IPS-18a (cell line): ENCODE results near the gene CACNA2D1.

Experiments used
- H3K27ac ChIP-seq: one replicate; pipeline ENCODE4 v1.5.1; 2013; ENCODE audit warnings: low read length
- H3K27me3 ChIP-seq: one replicate; pipeline ENCODE4 v1.6.1; 2013; ENCODE audit warnings: mild to moderate bottlenecking, low read length; ENCODE audit not compliant: control insufficient read depth, insufficient read depth
- H3K36me3 ChIP-seq: one replicate; pipeline ENCODE4 v1.6.1; 2013; ENCODE audit warnings: low read depth, low read length; ENCODE audit not compliant: control insufficient read depth
- H3K4me1 ChIP-seq: one replicate; pipeline ENCODE4 v1.6.1; 2013; ENCODE audit warnings: low read depth, low read length; ENCODE audit not compliant: control insufficient read depth
- H3K4me3 ChIP-seq: one replicate; pipeline ENCODE4 v1.5.1; 2013; ENCODE audit warnings: low read length
- H3K9ac ChIP-seq: one replicate; pipeline ENCODE4 v1.6.1; 2013; ENCODE audit warnings: mild to moderate bottlenecking, low read length, moderate library complexity
- H3K9me3 ChIP-seq: one replicate; pipeline ENCODE4 v1.6.1; 2013; ENCODE audit warnings: low read depth, low read length; ENCODE audit not compliant: control insufficient read depth

Gene CACNA2D1

DNA sequence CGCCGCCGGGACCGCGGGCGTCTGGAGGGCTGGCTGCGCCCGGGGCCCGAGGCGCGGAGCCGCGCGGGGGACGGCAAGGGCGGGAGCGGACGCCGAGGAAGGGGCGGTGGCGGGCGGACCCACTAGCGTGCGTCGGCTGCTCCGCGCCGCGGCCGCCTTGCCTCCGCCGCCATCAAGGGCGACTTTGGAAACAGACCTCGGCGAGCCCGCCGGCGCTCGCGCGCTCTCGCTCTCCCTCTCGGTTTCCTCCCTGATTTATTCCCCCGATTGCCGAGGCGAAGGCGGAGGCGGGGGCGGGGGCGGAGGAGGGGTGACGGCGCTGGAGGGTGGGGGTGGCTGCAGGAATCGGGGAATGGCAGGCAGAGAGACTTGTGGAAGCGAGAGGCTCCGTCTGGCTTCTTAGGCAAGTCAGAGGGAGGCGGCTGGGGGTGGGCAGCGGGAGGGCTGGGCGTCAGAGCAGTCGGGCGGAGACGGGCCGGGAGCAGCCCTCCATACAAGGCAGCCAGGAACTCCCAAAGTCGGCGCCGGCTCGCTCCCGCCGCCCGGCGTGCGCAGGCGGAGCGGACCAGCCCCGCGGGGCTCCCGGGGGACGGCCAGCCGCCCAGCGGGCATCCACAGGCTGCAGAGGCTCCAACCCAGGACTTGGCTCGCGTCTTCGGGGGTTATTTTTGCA lies at the start of gene CACNA2D1:
TSS of gene CACNA2D1 (minus strand) at position 231 of the 673 bp plus-strand sequence.
- peak within 1 kb of the TSS; percentile 4 for H3K27ac ChIP-seq
- H3K4me1 ChIP-seq = peaks cover 42% of the 10 kb centered on the region
- peaks cover 28% of the 10 kb centered on the region for H3K27me3 ChIP-seq
- H3K9ac ChIP-seq = peak within 1 kb of the TSS; percentile 86
- peak within 1 kb of the TSS; percentile 89 for H3K4me3 ChIP-seq
- no peaks in the 10 kb centered on the region for H3K36me3 ChIP-seq
- no peaks in the 10 kb centered on the region for H3K9me3 ChIP-seq

DNA sequence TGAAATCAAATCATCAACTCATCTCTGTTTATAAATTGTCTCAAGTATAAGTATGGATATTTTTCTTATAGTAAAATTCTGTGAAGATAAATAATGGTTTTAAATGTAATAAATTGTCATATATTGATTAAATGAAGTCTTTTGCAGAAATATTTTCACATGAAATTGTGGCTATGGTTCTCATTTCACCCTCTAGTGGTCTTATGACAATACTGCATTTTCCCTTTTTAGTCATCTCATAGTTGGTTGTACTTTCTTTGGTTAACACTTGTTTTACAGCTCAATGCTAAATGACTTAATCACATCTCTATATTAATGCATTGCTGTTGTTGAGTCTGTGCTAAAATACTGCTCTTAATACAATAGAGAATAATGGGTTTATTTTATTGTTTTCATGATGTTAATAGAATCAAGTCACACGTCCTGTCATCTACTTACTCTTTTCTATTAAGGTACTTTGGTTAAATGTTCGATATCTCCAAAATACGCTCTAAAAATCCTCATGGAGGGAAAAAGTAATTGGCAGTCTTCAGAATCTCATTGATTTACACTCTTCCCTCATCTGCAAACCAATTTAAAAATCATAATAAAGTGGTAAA lies 38.0 kb upstream of the CACNA2D1 start:
- H3K27me3 ChIP-seq = no peaks in the 10 kb centered on the region
- no peak overlapping the region for H3K27ac ChIP-seq
- H3K4me3 ChIP-seq = no peak overlapping the region
- H3K9ac ChIP-seq = no peak overlapping the region
- no peaks in the 10 kb centered on the region for H3K9me3 ChIP-seq
- H3K4me1 ChIP-seq = no peaks in the 10 kb centered on the region
- no peaks in the 10 kb centered on the region for H3K36me3 ChIP-seq

DNA sequence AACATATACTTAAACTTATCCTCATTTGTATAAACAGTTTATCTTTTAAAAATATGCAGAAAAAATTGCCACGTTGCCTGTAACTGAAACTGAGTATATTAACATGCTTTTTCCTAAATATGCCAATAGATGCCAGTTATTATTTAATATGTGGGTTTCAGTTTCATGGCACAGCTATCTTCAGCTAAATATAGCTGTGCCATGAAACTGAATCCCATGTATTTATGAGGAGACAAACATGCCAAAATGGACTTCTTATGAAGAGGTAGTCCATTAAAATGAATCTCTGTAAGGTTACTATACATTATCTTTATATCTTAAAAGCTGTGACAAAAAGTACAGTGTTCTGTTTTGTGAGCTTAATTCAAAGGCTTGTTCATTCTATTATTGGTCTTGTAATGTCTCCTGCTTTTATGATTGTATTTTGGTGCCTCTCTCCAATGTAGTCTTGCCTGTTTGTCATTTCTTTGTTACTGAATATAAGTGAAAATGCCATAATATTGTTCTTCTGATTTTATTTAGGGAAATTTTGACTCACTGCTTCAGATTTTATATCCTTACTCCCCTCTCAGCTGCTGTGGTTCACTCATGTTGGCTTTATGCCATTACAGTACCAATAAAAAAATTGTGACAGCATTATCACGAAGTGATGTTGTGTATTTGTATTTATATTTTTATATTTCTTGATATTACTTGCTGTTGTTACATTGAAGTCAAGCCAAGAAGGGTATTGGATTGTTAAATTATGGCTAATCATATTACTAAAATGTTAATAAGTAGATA lies 34.3 kb upstream of the CACNA2D1 start:
- no peaks in the 10 kb centered on the region for H3K4me1 ChIP-seq
- no peaks in the 10 kb centered on the region for H3K27me3 ChIP-seq
- no peak overlapping the region for H3K4me3 ChIP-seq
- H3K27ac ChIP-seq = no peak overlapping the region
- H3K36me3 ChIP-seq = no peaks in the 10 kb centered on the region
- no peak overlapping the region for H3K9ac ChIP-seq
- no peaks in the 10 kb centered on the region for H3K9me3 ChIP-seq

DNA sequence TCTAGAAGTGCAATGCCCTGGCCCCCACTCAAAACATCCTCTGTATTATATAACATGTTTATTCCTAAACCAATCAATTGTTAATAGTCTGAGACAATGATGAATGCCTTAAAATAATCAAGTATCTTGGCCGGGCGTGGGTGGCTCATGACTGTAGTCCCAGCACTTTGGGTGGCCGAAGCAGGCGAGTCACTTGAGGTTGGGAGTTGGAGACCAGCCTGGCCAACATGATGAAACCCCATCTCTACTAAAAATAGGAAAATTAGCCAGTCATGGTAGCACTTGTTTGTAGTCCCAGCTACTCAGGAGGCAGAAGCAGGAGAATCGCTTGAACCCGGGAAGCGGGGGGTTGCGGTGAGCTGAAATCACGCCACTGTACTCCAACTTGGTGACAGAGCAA lies 29.4 kb upstream of the CACNA2D1 start:
- Histone ChIP-seq H3K27me3 (no peaks in the 10 kb centered on the region), H3K4me1 (peaks cover 17% of the 10 kb centered on the region), H3K9ac (no peak overlapping the region), H3K27ac (no peak overlapping the region), H3K36me3 (no peaks in the 10 kb centered on the region), H3K9me3 (no peaks in the 10 kb centered on the region), H3K4me3 (no peak overlapping the region)

DNA sequence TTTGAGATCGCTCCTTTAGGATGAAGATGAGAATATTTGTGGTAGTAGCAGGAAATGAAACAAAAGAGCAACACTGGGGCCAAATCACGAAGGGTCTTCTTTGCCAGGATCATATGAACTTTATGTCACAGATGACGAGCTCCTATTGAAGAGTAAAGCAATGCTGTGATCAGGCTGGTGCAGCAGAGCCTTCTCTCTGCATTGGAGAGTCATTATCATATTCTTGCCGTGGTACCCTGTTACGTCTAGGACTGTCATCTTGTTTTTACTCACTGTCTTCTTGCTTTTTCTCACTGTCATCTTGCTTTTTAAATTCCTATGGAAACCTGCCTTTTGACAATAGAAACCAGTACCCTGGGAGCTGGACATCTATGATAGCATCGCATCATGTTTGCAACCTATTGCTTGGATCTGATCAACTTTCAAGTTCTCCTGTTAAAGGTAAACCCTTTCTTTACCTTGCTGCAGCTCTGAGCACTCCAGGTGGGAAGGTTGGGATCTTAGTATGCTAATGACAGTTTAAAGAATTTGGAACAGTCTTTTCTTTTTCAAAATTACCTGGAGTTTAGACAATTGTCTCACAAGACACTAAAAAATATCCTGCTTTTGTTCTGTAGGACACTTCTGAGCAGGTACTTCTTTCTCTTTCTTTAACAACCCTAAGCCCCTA lies 27.9 kb upstream of the CACNA2D1 start:
- peak overlapping the region; percentile 1 for H3K4me3 ChIP-seq
- H3K27me3 ChIP-seq = no peaks in the 10 kb centered on the region
- no peak overlapping the region for H3K9ac ChIP-seq
- H3K36me3 ChIP-seq = no peaks in the 10 kb centered on the region
- no peaks in the 10 kb centered on the region for H3K9me3 ChIP-seq
- H3K27ac ChIP-seq = no peak overlapping the region
- peaks cover 17% of the 10 kb centered on the region for H3K4me1 ChIP-seq

DNA sequence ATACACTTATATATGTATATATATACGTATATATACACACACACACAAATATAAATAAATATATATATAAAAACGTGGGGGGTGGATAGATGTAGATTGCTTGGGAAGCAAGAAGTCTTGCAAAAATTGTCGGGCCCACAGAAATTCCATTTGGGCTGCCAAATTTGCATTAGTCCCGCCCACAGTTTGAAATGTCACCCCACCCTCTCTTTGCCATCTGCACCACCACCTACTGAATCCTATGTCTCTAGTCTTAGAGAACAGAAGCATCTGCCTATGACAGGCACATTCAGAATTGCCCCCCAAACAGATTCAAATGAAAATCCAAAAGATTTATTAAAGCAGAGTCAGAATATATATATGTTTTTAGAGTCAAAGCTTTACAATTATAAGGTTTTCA lies 25.6 kb upstream of the CACNA2D1 start:
- H3K27me3 ChIP-seq = no peaks in the 10 kb centered on the region
- no peak overlapping the region for H3K4me3 ChIP-seq
- H3K27ac ChIP-seq = no peak overlapping the region
- peaks cover 17% of the 10 kb centered on the region for H3K4me1 ChIP-seq
- H3K9ac ChIP-seq = no peak overlapping the region
- no peaks in the 10 kb centered on the region for H3K9me3 ChIP-seq
- H3K36me3 ChIP-seq = no peaks in the 10 kb centered on the region

DNA sequence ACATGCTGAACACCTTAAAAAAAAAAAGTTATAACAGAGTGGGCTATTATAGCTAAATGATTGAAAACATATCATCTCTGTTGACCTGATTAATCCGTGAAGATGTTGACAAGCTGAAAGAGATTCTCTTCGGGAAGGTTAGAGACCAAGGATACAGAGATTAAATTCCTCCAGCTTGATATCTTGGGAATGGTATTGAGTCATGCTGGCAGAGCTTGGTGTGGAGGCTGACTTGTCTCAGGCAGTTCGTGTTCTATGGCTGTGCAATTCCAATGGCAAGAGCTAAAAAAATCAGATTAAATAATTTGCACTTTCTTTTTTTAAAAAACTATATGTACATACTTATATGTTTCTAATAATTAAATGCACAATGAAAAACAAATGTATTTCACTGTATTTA lies 24.9 kb upstream of the CACNA2D1 start:
- Histone ChIP-seq H3K27ac (no peak overlapping the region), H3K9ac (no peak overlapping the region), H3K27me3 (no peaks in the 10 kb centered on the region), H3K36me3 (no peaks in the 10 kb centered on the region), H3K4me3 (no peak overlapping the region), H3K9me3 (no peaks in the 10 kb centered on the region), H3K4me1 (peaks cover 17% of the 10 kb centered on the region)

DNA sequence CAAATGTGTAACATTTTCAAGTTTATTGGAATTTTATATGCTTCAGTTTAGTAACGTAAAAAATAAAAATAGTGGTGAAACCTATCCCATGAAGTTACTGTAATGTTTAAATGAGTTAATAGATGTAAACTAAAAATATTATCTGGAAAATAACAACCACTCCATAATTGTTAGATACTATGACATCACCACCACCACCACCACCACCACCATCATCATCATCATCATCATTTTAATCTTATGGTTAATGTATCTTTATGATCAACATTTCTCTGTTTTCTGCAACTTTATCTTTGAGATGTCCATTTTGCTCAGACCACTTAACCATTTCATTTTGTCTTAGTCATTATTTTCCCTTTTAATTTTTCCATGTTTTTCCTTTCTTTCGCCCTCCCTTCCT lies 23.4 kb upstream of the CACNA2D1 start:
- H3K27ac ChIP-seq = no peak overlapping the region
- no peak overlapping the region for H3K4me3 ChIP-seq
- H3K27me3 ChIP-seq = no peaks in the 10 kb centered on the region
- peaks cover 16% of the 10 kb centered on the region for H3K4me1 ChIP-seq
- H3K36me3 ChIP-seq = no peaks in the 10 kb centered on the region
- no peaks in the 10 kb centered on the region for H3K9me3 ChIP-seq
- H3K9ac ChIP-seq = no peak overlapping the region

DNA sequence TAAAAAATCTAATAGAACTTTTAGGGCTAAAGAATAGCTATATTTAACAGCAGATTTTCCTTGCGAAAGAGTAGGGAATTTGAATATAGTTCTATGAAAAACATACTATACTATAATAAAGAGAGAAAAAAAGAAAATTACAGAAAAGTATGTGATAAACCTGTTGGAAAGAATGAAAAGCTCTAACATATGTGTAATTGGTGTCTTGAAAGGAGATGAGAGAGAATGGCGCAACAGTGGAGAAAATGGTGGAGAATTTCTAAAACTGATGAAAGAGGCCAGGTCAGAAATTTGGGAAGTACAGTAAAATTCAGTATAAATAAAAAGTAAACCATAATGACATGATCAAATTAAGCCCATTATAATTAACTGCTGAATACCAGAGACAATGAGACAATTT lies 20.8 kb upstream of the CACNA2D1 start:
- no peaks in the 10 kb centered on the region for H3K27me3 ChIP-seq

DNA sequence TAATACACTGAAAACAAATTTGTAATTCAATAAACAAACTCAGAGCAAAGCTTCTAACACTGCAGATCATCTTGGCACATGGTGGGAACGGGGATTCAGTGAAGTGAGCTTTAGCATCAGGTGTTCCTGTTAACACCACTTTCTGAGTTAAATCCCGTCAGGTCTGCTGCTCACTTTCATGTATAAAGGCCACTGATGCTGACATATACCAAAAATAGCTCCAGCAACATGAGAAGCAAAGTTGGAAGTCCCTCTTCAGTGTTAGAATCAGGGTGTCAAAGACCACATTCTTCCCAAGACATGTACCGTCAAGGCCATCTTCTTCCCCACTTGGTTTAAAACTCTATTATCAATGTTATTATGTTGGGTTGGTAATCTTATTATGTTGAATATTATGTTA lies 11.7 kb upstream of the CACNA2D1 start:
- Histone ChIP-seq H3K36me3 (no peaks in the 10 kb centered on the region), H3K4me3 (no peak overlapping the region), H3K4me1 (no peaks in the 10 kb centered on the region), H3K27ac (no peak overlapping the region), H3K27me3 (no peaks in the 10 kb centered on the region), H3K9ac (no peak overlapping the region), H3K9me3 (no peaks in the 10 kb centered on the region)

More for the DNA sequence above, 20.8 kb upstream of the CACNA2D1 start:
- Histone ChIP-seq H3K27ac (no peak overlapping the region), H3K36me3 (no peaks in the 10 kb centered on the region), H3K9me3 (no peaks in the 10 kb centered on the region), H3K4me1 (no peaks in the 10 kb centered on the region), H3K4me3 (no peak overlapping the region), H3K9ac (no peak overlapping the region)

DNA sequence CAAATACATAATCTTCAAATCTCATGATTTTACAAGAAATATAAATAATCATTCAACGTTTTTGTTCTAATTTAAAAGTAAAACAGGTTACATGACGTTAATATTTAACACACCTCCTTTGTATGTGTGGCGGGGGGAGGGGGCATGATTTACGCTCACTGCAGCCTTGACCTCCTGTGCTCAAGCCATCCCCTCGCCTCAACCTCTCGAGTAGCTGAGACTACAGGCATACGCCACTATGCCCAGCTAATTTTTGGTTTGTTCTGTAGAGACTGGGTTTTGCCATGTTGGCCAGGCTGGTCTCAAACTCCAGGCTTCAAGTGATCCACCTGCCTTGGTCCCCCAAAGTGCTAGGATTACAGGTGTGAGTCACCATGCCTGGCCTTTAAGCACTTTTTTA lies 7.2 kb upstream of the CACNA2D1 start:
- H3K4me1 ChIP-seq = peaks cover 9% of the 10 kb centered on the region
- H3K9ac ChIP-seq = no peak overlapping the region
- H3K36me3 ChIP-seq = no peaks in the 10 kb centered on the region
- H3K27me3 ChIP-seq = peaks cover 7% of the 10 kb centered on the region
- no peaks in the 10 kb centered on the region for H3K9me3 ChIP-seq
- H3K4me3 ChIP-seq = no peak overlapping the region
- H3K27ac ChIP-seq = no peak overlapping the region
